Suprapubic skin (tissue), 4 donors: ENCODE measurements around the gene TMEM63B.

Experiments used
- CTCF ChIP-seq, 2 donors: fragments of 200-600 bp in 1 of 2; fragments of 450-650 bp in 1 of 2; sonication (generic) in 1 of 2; IDR thresholded peaks; one replicate each; pipeline ENCODE4 v1.5.1; 2016 to 2019; ENCODE audit warnings: antibody characterized with exemption in 2 of 2, mild to moderate bottlenecking in 1 of 2, moderate library complexity in 1 of 2
- POLR2A ChIP-seq, 2 donors: fragments of 450-650 bp; IDR thresholded peaks; one replicate each; pipeline ENCODE4 v1.6.1; 2017; ENCODE audit warnings: antibody characterized with exemption in 2 of 2, mild to moderate bottlenecking in 2 of 2, moderate library complexity in 2 of 2
- POLR2AphosphoS5 ChIP-seq, 3 donors: sonication (generic); formaldehyde crosslinking; IDR thresholded peaks; one replicate each; pipeline ENCODE4 v1.6.1; 2017; ENCODE audit warnings: antibody characterized with exemption in 3 of 3

GRCh38 chr6:44201638-44202303 lies 74.4 kb downstream of the TMEM63B start:
- no peak for TF ChIP-seq POLR2A (IDR thresholded peaks at IDR 0.05)
- TF ChIP-seq CTCF (IDR thresholded peaks at IDR 0.05) = no peak
- no peak for TF ChIP-seq POLR2AphosphoS5 (IDR thresholded peaks at IDR 0.05)
